Fibroblast of gingiva (primary cell): ENCODE data around the gene HNRNPUL2.

Source experiments
- DNase-seq: peaks from one replicate; pipeline ENCODE4 v3.0.0-alpha.2; 2011; ENCODE audit warnings: low read depth

HNRNPUL2 gene

DNA sequence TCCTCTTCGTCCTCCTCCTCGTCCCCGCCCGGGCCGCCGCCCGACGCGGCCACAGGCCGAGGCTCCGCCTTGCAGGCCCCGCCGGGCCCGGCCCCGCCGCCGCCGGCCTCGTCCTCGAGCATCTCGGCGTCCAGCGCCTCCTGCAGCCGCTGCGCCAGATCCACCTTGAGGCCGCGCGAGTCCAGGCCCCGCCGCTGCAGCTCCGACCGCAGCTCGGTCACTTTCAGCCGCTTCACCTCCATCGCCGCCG lies 417 bp downstream of the HNRNPUL2 start:
- DNase-seq = no peak

DNA sequence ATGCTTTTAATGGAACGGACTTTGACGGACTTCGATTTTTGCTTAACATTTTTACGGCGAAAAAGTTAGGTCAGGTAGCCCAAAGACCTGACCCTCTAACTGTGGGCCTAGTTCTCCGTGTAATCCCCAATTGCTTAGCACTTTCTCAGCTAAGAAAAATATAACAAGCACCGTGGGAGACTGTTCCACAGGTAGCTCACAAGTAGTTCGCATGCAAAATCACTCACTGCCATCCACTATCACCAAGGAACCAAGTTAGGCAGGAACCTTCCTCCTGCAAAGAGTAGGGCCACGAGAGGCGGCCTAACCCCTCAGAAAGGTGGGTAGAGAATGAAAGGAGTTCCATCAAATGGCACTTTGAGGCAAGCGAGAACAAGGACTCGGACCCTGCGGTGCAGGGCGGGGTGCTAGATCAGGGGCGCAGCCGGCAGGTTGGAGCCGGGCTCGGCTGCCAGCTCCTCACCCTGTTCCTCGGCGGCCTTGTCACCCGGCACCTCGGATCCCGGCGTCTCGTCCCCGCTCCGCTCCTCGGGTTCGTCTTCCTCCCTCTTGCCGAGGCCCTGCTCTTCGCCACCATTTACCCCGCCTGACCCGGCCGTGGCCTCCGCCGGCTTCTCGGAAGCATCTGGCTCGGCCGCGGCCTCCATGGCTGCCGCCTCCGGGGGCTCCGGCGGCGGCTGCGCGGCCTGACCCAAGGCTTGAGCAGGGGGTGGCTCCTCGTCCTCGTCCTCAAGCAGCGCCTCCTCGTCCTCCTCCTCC lies 922 bp downstream of the HNRNPUL2 start:
- DNase-seq = no peak

DNA sequence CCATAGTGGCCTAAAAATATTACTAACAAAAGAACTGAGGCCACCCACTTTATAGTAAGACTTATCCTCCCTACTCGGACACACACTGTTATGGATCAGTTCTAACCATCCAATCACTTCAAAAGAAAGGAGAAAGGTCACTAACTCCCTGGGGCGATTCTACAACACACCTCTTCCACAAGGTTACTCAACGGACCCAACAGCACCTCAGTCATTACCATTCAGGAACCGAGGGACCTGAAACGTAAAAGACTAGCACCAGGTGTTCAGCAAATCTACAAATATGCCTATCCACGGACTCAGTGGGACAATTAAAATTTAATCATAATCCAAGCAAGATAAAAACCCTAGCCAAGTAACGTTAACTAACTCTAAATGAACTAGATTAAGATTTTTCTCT lies 1.6 kb downstream of the HNRNPUL2 start:
- DNase-seq = no peak

DNA sequence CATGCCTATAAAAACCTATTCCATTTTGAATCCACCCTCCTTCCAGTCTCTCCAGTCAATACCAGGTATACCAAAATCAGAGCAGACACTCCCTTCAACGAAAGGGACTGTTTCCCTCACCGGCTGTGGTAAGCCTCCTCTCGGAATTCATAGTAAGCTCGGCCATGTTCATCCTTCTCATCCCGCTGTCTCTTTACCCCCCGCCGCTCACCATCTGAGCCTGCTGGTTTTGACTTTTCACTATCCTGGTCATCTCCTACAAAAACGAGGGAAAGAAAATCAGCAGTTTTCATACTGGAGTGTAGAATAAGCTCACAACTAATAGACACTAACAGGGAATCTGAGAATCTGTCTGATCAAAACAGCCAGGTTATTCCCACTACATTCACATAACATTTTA lies 3.1 kb downstream of the HNRNPUL2 start:
- DNase-seq = no peak

DNA sequence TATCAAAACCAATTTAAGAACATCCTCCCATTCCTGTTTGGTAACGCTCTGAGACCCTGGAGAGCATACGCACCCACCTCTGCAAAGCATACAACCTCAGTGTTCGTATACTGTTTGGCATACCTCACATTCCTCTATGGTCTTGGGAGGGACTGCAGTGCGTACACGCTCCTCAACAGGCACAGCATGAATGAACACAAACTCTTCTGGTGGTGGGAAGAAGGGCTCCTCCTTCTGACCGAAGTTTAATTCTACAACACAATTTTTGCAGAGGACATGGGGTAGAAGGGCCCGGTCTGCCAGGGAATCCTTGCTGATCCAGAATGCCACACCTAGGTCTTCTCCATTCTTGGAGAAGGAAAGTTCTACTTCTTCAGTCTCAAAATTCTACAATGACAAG lies 5.3 kb downstream of the HNRNPUL2 start:
- DNase-seq = peak; percentile 21

DNA sequence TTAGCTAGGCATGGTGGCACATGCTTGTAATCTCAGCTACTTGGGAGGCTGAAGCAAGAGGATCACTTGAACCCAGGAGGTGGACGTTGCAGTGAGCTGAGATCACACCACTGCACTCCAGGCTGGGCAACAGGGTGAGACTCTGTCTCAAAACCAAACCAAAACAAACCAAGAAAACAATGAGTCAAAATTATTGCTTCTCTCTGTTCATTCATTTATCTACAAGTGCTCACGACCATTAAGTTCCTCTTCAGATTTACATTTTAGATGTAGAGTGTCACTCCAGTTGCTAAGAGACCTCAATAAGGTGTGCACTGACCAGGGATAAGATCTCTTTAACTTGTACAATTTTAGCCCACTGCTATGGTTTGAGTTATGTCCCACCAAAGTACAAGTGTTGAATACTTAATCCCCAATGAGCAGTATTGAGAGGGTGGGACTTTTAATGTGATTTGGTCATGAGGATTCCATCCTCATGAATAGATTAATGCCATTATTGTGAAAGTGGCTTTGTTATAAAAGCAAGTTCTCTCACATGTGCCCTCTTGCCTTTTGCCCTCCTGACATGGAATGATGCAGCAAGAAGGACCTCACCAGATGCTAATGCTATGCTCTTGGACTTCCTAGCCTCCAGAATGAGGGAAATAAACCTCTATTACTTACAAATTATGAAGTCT lies 7.8 kb downstream of the HNRNPUL2 start:
- DNase-seq = peak; percentile 74

DNA sequence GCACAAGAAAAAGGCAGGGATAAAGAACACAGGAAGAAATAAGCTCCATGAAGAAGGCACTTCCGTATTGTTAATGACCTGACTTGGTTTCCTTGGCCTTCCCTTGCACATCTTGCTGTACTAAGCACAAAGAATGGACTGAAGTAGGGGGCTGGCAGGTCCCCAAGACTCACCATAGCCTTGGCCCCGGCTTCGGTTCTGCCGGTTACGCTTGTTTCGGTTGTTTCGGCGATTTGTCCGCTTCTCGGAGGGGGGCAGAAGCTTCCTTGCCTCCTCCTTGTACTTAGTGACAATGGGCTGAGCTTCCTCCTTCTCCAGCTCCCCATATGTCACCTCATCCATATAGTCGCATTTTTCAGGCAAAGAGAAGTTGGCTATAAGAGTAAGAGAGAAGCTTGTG lies 10.4 kb downstream of the HNRNPUL2 start:
- DNase-seq = no peak

DNA sequence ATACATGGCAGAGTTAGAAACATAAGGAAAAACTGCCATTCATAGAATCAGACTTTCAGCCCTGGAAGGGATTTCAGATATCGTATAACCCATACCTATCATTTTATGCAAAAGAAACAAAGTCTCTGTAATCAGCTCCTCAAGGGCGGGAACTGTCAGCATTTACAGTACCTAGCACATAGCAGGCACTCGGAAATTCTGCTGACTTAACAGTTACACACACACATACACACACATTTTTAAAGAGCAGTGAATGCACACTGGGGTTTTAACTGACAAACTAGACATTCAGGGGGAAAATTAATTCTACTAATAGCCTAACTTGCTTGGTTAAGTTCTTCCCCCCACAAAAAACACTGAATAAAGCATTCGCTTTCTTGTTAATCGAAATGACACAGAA lies 11.1 kb downstream of the HNRNPUL2 start:
- DNase-seq = no peak

DNA sequence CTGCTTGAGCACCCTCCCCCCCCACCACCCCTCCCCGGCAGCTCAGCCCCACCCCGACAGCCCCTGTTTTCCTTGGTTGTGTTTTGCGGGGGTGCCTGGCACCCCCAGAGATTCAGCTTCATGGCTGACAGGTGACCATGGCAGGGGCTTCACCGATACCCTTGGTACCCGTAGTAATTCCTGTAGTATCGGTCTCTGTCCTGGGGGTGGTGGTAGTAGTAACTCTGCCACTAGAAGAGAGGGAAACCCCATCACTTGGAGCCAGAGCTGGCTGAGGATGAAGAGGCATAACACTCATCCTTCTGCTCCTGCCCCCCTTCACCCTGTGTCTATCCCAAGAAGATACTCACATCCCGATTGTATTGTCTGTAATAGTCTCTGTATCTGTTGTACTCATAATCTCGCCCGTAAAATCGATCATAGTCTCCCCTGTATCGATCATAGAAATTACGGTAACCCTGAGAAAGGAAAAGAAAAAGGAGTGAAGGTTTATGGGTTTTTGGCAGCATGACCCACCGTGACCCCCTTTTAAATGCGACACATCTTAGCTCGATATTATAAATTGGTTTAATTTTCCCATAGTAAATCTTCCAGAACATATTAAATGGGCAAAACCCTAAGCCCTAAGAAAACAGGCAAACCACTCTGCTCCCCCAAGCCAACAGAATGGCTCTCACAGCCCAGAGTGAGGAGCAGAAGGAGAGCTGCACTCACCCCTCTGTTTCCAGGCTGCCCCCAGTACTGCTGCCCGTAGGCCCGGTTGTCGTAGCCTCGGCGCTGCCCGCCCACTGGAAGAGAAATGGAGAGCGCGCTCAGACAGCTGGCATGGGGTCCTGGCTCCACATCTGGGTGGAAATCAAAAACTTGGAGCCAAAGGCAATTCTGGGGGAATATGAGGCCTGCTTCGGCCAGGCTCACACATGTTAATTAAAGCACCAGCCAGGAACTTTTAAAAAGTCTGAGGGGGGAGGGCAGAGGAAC lies 11.8 kb downstream of the HNRNPUL2 start:
- no peak for DNase-seq

DNA sequence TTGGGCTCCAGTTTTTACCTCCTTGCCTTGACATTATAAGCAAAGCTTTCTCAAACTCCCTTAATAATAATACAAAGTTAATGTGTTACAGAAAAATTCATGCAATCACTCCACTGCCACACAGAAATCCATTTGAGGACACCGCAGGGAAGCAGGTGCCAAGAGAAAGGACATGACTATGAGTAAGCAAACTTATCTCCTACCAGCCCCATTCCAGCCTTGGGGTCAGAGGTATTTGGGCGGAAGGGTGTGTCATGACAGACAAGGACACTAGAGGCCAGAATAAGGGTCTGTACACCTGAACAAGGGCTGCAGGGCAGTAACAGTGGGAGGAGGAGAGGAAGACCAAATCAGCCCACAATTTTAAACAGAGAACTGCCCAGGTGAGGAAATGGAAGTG lies 13.9 kb downstream of the HNRNPUL2 start:
- DNase-seq = no peak

DNA sequence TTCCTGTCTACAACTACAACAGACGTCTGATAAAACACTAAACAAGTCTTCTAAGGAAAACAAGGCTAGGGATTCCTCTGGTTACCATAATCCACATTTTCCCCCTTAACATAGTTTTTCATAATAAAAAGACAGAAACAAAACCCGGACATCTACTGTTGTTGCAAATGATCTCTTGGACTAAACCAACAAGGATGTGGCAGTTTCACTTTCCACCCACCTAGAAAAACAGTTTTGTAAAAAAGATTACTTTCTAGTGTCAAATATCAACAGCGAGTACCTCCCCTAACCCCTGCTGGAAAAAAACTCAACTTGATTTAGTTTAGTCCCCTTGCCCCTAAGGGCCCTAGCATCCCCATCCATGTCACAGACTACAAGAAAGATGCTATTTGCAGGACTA lies 14.4 kb downstream of the HNRNPUL2 start:
- no peak for DNase-seq

DNA sequence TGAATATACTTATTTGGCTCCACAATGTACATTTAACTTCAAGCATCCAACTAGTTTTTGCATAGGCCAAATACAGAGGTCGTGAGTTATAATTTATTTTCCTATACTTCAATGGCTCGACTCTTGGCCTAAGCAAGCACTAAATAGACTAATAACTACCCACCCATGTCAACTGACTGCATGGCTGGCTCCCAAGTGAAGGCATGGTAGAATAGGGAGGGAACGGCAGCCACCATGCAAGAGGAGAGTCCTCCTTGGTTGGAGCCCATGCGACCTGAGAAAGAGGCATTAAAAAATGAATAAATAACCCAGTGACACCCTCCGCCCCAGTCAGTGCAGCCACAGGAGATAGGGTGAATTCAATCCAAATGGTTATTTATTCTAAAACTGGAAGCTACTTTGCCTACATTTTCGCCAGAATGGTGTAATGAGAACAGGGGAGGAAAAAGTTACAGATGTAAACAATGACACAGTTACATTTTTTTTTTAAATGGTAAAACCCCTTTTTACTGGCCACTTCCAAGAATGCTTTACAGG lies 14.9 kb downstream of the HNRNPUL2 start:
- DNase-seq = no peak

DNA sequence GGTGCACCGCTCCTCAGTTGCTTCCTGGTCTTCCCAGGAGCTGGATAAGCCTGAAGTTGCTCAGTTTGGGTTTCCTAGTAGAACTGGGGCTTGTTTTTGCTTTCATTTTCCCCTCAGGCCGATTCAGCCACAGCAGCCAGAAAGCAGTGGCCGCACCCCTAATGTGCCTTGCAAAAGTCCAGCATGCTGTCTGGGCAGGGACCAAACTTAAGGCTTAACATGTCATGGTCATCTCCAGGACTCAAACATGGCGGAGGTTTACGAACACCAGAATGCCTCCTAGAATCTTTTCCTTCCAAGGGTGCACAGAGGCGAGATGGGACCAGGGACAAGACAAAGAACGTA lies 17.3 kb downstream of the HNRNPUL2 start:
- DNase-seq = peak; percentile 48

DNA sequence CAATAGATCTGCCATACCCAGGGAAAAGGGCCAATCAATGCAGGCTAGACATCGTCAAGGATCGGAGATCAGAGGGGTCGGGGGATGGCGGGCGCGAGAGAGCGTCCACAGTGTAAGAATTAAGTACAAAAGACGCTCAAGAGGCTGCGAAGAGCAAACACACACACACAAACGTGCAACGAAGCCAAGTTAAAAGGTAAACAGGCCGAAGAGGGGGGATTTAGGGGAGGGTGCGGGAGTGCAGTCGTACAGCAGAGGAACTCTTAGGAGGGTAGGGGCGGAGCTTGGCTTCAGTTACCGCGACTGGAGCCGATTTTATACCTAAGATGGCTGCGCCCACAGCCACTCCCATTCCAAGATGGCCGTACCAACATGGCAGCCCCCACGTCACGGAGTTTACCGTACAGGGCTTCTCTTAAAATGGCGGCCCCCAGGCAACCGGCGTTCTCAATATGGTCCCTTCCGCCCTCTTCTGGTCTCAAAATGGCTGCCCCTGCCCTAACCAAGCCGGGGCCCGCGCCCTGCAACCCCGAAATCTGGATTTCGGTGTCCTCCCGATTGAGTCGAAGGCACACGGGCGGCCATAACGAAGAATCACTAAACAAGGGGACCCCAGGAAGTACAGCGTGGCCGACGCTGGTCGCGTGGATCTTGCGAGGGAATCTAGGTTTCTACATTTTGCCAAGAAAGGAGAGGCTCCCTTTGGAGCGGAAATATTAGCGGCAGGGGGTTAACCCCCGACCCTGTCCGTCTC lies 17.8 kb downstream of the HNRNPUL2 start:
- DNase-seq = peak; percentile 97

DNA sequence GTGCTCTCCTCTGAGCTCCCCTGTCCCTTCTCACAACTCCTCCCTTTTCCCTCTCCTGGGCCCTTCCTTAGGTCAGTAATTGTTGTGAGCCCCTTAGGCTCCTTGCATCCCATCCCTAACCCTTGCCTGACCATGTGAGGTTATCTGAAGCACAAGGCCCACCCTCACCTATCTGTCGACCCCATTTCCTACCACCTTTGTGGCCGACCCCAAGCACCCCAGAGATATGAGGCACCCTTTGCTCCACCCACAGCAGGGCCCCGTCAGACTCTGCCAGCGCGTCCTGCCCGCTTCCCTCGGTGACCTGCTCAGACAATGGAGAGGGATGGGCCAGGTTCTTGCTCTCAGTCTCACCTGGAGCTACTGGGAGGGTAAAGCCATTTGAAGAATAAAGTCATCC lies 18.5 kb downstream of the HNRNPUL2 start:
- no peak for DNase-seq

DNA sequence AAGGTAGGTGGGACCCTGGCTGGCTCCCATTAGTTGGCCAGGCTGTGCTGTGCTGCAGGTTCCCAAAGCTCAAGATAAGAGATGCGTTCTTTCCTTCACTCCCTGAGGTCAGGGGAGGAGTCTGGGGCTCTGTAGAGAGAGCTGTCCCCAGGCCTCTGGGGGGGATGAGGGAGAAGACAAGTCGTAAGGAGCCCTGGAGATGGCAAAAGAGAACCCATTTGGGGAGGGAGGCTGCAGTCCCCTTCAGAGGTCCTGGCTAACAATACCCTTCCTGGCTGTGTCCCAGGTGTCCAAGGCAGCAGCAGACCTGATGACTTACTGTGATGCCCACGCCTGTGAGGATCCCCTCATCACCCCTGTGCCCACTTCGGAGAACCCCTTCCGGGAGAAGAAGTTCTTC lies 18.9 kb downstream of the HNRNPUL2 start:
- no peak for DNase-seq

DNA sequence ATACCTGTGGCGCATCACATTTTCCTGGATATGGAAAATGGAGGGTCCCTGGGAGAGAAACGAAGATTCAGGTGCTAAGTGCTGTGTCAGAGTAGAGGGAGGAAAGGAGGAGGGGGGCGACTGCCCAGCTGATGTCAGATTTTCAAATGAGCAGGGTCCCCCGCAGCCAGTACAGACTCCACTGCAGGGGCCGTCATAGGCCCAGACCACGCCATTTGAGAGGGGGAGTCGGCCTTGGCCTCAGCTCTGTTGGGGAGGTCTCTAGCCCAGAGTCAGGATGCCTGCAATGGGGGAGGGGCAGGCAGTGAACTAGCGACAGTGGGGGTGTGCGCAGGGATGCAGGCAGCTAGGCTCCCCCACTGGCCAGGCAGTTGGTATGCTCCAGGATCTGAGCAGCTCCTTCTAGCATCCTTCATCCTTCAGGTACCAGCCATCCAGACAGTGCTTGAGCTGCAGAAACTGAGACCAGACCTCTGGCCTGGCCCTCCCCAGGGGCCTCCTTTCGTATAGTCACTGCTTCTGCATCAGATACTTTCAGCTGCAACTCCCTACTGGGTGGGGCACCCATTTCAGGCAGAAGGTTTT lies 19.9 kb downstream of the HNRNPUL2 start, which contains the start of the genes BSCL2 and GNG3:
BSCL2 (minus strand) TSS at position 148 of the 585 bp plus-strand sequence. CDS start 229 bp downstream, outside the sequence.
GNG3 (plus strand) TSS at position 400 of the 585 bp plus-strand sequence. CDS start 620 bp downstream, outside the sequence.
- DNase-seq = no peak

DNA sequence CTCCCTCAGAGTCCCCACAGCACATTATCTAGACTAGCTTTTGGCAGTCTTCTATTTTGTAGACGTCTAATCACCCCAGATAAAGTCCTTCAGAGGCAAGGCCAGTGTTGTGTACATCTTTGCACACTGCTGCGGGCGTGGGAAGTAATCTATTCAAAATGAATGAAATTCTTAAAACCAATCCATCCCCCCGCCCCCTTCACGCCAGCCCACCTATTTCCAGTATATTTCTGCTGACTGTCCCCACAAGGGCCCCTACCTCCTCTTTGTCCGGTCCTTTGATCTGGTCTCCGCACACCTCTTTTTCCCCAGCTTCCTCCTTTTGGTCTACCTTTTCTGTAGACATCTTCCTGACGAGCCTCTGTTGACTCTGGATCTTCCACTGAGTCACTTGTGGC lies 20.4 kb downstream of the HNRNPUL2 start:
- no peak for DNase-seq

DNA sequence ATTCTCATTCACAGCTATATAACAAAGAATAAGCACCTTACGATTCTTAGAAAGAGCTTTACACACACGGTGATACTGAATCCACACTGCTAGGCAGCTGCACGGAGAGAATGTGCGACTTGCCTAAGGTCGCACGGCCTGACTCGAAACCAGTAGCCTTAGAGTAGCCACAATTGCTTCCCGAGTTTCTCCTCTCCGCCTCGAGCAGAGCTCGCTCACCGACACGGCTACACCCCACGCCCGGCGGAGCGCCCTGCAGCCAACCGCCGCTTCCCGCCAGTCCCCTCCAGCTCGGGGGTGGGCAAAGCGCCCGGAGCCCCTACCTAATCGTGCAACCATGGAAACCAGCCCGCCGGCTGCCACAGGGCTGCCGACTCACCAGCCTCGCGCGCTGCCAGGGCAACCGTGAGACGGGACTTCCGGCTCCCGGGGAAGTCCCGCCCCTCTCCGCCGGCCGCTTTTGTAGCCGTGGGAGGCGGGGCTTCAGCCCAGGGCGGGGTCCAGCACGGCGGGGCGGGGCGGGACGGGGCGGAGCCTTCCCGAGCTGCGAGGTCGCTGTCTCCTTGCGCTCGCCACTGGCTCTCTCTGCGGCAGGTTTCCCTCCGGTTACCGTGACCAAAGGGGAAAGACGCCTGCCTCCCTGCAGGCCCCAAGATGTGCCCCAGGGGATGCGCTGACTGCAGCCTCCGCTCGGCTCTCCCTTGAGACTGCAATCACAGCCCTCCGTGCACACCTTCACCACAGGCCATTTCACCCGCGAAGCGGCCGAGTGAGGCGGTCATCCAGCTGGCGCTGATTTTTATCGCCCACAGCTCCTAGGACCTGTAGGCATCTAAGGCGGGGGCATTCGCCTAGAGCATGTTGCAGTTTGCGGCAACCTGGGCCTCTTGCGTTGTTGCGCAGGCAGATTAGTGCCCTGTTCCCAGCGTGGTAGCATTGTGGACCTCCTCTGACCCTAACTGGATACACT lies 21.1 kb downstream of the HNRNPUL2 start:
- peak; percentile 93 for DNase-seq

DNA sequence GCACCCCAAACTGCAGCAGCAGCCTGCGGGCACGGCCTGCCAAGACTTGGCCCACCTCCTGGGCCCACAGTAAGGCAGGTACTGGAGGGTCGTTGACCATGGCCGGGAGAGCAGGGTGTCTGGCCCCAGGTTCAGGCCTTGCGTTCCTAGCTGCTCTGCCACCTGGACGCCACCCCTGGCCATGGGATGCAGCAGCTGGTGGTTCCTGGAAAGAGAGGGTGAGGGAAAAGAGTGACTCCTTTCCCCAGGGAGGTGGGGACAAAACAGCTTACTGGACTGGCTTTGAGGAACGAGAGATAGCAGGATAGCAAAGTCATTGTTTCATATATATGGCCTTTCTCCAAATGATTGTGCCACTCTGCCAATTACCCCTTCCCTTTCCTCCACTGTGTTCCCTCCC lies 21.8 kb downstream of the HNRNPUL2 start:
- peak; percentile 40 for DNase-seq
